ENCODE data around the gene UBXN10.

DNA sequence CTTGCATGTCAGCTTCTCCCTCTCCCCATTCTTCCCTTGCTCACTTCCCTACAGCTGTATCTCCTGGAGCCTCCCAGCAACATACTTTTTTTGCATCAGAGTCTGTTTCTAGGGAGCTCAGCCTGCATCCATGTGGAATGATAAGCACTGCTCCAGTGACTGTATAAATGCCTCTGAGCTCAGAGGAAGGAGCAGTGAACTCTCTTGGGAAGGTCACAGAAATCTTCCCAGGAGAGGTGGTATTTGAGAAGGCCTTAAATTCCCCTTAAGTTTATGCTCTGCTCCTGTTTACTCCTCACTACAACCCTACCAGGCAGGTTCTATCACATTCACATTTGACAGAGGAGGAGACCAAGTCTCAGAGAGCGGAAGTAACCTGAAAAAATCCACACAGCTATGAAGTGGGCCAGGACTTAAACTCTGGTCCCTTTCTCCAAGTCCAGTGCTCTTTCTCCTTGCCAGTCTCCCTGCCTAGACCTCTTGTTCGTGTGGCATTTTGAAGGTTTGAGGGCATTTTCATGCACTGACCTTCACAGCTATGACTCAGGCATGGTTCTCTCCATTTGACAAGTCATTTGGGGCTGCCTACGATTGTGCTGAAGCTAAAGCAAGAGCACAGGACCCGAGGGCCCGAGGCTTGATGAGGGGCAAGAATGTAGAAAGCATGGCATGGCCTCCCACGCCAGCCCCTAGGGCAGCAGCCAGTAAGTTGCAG, 5.6 kb upstream of the UBXN10 start:
- TF ChIP-seq, protein P1, sequence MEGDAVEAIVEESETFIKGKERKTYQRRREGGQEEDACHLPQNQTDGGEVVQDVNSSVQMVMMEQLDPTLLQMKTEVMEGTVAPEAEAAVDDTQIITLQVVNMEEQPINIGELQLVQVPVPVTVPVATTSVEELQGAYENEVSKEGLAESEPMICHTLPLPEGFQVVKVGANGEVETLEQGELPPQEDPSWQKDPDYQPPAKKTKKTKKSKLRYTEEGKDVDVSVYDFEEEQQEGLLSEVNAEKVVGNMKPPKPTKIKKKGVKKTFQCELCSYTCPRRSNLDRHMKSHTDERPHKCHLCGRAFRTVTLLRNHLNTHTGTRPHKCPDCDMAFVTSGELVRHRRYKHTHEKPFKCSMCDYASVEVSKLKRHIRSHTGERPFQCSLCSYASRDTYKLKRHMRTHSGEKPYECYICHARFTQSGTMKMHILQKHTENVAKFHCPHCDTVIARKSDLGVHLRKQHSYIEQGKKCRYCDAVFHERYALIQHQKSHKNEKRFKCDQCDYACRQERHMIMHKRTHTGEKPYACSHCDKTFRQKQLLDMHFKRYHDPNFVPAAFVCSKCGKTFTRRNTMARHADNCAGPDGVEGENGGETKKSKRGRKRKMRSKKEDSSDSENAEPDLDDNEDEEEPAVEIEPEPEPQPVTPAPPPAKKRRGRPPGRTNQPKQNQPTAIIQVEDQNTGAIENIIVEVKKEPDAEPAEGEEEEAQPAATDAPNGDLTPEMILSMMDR (conservative IDR thresholded peaks at IDR 0.05; ENCODE audit: low read length): no peak
- no peak for TF ChIP-seq EZH2phosphoT487 (IDR thresholded peaks at IDR 0.05; ENCODE audit: borderline replicate concordance, low read depth, low read length)
